ENCODE measurements around the gene CD180.

CD180 gene

DNA sequence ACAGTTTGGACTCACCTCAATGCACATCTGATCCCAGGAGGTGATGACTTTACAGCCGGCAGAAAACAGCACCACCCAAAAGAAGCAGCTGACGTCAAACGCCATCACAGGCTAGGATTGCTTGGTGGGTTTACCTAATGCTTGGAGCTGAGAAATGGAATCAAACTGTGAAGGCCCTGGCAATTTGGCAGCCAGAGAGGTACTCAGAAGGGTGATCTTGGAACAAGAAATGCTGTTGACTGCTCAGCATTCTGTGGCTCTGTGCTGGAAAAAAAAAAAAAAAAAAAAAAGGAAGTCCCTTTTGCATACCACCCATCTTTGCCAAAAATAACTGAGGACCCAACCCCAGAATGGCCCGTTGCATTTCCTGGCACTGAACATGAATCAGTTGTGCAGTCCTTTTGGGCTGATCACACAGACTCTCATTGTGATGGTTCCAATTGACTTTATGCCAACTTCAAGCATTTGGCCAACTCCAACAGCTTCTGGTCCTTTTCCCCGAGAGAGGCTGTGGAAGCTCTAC lies at the start of gene CD180:
CD180 (minus strand) TSS at position 263 of the 523 bp plus-strand sequence; CDS start at position 105, 158 bp downstream.
- no peak for DNase-seq (ENCODE audit: extremely low spot score, insufficient read length, low read depth)

DNA sequence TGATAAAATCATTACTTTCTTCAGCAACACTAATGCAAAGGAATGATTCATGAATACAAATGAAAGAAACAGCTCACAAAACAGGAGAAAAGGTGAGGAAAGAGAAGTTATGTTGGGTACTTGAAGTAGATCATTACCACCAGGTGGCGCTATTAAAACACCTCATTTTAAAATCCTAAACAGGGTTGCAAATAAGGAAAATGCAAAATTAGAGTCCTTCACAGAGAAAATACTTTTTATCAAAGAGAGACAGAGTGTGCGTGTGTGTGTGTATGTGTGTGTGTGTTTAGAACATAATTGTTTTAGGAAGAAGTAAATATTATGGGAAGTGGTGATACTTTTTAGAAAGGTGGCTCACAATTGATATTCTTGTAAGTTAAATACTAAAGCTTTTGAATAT lies 49.5 kb upstream of the CD180 start:
- peak; percentile 70 for FAIRE-seq
- DNase-seq (ENCODE audit: extremely low spot score, insufficient read length, low read depth), result no peak

More for the DNA sequence above, at the start of gene CD180:
- peak; percentile 83 for FAIRE-seq

DNA sequence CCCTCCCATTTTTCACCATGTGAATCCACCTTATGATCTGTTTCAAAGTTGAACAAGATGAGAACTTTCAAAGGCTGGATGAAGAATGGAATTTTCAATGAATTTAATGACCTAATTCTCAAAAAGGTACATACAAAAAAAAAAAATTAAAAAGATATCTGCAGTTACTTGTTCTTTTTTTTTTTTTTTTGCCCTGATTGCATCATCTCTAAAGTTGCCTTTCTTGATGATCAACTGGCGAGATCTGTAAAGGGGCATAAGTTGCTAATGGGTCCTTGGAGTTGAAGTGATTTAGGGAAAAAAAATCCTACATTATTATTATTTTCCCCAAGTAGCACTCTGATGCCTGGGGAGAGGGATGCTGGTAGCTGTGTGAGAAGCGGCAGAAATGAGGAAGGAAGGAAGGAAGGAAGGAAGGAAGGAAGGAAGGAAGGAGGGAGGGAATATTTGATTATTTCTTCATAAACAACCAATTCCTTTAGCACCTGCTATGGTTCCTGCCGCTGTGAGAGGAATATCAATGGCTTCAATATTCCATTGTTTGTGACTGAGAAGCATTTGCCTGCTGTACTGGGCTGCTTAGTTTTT lies 48.8 kb upstream of the CD180 start:
- no peak for FAIRE-seq
- DNase-seq (ENCODE audit: extremely low spot score, insufficient read length, low read depth), result no peak

- FAIRE-seq (no peak), DNase-seq (ENCODE audit: extremely low spot score, insufficient read length, low read depth) (no peak)
Observed at GRCh38 chr5:67244345-67244793, 47.8 kb upstream of the CD180 start.

DNA sequence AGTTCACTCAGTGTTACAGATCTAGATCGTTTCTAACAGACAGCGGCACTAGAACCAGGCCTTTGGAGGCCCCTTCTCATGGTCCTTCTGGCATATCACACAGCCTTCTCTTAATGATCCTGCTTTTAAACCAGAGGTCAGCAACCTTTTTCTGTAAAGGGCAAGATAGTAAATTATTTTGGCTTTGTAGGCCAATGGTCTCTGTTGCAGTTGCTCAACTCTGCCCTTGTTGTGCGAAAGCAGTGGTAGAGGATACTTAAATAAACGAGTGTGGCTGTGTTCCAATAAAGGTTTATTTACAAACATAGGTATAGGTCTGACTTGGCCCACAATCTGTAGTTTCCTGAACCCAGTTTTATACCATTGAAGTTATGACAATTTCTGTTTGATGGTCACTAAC lies 47.3 kb upstream of the CD180 start:
- DNase-seq (ENCODE audit: extremely low spot score, insufficient read length, low read depth), result no peak
- no peak for FAIRE-seq

DNA sequence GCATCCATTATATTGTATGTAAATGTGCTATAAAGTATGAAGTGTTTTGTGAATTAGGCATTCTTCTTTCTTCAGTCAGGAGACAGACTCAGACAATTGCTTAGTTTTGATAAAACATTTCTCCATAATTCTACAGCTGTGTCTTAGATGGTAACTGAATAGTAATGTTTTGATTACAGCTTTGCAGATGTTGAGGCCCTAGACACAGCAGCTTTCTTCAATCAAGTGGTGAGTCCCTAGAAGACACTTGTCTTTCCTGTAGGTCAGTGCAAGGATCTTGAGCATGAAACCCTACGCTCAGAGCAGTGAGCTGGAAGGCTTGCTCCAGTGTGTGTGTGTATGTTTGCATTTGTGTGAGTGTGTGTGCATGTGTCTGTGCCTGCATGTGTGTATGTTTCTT lies 46.8 kb upstream of the CD180 start:
- DNase-seq (ENCODE audit: extremely low spot score, insufficient read length, low read depth) (no peak), FAIRE-seq (no peak)

DNA sequence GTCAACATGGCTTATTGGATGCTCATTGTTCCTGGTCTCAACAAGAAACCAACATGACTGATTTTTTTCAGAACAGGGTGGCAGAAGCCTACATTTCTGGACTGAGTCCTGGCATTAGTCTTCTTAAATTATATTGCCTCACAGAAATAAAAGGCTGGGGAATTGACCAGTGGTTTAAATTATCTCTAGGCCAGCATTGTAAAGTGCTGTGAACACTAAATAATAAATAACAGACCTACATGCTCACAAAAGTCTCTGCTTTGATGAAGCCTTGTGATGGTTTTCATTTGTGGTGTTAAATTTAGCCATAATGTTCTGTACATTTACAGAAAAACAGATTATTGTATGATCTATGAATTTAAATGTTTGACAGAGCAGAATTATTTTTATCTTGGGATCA lies 44.7 kb upstream of the CD180 start:
- FAIRE-seq (no peak), DNase-seq (ENCODE audit: extremely low spot score, insufficient read length, low read depth) (no peak)

- DNase-seq (ENCODE audit: extremely low spot score, insufficient read length, low read depth), result no peak
- FAIRE-seq, result no peak
Observed at GRCh38 chr5:67240846-67241245, 44.2 kb upstream of the CD180 start.

GRCh38 chr5:67240065-67240464 lies 43.5 kb upstream of the CD180 start:
- no peak for DNase-seq (ENCODE audit: extremely low spot score, insufficient read length, low read depth)
- no peak for FAIRE-seq

- no peak for FAIRE-seq
- DNase-seq (ENCODE audit: extremely low spot score, insufficient read length, low read depth), result no peak
Observed at GRCh38 chr5:67238191-67238590, 41.6 kb upstream of the CD180 start.

- no peak for FAIRE-seq
- no peak for DNase-seq (ENCODE audit: extremely low spot score, insufficient read length, low read depth)
Observed at GRCh38 chr5:67235399-67236110, 39.0 kb upstream of the CD180 start.

- DNase-seq (ENCODE audit: extremely low spot score, insufficient read length, low read depth) (no peak), FAIRE-seq (no peak)
Observed at GRCh38 chr5:67234671-67235176, 38.1 kb upstream of the CD180 start.

DNA sequence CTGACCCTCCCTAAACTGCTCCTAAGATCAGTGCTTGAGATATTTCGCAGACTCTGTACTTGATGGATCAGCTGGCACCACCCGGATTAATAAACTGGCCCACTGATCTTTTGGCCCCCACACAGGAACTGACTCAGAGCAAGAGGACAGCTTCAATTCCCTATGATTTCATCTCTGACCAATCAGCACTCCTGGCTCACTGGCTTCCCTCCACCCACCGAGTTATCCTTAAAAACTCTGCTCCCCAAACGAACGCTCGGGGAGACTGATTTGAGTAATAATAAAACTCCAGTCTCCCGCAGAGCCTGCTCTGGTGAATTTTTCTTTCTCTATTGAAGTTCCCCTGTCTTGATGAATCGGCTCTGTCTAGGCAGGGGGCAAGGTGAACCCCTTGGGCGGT lies 36.5 kb upstream of the CD180 start:
- FAIRE-seq (no peak), DNase-seq (ENCODE audit: extremely low spot score, insufficient read length, low read depth) (no peak)

GRCh38 chr5:67223211-67223610 lies 26.6 kb upstream of the CD180 start:
- no peak for FAIRE-seq
- no peak for DNase-seq (ENCODE audit: extremely low spot score, insufficient read length, low read depth)

DNA sequence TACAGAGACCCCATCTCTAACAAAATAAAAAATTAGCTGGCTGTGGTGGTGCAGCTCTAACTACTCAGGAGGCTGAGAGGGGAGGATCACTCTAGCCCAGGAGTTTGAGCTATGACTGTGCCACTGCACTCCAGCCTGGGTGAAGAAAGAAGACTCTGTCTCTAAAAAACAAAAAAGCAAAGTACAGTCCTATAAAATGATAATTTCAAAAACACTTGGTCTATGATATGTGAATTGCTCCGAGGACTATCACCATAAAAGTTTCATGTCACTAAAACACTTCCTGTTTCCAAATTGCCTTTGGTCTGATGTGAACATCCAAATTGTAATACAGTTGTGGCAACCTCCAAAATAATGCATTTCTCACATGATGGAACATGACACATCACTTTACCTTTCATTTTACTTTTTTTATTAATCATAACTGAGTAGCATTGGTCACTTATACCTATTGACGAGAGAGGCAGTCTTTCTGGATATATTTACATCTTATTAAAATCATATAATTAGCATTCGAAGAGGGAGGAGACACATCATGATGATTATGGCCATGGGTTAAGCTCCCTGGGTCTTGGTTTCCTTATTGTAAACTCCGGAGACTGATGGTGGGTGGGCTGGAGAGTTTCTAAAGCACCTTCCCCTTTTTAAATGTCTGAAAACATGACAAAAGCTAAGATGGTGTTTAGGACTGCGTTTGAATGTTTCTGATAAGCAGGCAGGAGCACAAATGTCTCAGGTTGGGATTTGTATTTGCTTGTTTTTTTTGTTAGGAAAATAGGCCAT lies 25.8 kb upstream of the CD180 start:
- FAIRE-seq (peak; percentile 62), DNase-seq (ENCODE audit: extremely low spot score, insufficient read length, low read depth) (no peak)

DNA sequence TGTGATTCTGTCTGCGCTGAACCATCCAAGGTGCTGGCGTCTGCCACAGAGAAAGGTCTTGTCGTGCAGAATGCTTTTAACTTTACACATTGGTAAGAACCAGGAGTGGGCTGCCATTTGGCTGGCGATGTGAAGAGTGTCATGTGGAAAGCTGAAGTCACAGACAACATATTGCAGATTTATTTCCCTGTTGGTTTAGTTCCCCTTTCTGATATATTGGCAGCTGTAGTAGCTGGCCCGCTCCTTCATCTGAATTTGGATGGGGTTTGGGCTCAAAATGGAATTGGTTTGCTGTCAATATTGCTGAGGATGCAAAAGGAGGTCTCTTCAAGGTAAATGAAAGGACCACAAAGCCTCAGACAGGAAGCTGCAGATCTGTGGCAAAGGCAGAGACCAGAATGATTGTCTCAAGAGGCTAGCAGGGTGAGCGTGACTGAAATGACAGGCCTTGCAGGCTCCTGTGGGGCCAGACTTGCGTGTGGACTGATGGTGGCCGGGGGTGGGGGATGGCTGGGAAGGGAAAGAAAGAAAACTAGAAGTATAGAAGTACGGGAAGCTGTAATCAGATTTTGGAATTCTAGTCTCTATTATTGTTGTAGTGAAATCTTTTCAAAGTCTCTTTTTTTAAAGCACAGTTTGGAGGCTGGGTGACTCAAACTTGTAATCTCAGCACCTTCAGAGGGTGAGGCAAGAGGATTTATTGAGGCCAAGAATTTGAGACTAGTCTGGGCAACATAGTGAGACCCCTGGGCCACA lies 25.1 kb upstream of the CD180 start:
- peak; percentile 85 for FAIRE-seq
- peak; percentile 36 for DNase-seq (ENCODE audit: extremely low spot score, insufficient read length, low read depth)

- no peak for FAIRE-seq
Observed at GRCh38 chr5:67216564-67216963, 20.0 kb upstream of the CD180 start.

GRCh38 chr5:67215519-67216471 lies 19.2 kb upstream of the CD180 start:
- DNase-seq (ENCODE audit: extremely low spot score, insufficient read length, low read depth) (peak; percentile 49), FAIRE-seq (peak; percentile 97)

More at GRCh38 chr5:67216564-67216963, 20.0 kb upstream of the CD180 start:
- DNase-seq (ENCODE audit: extremely low spot score, insufficient read length, low read depth), result no peak
